SHP77 treated with DMSO at 0.1 percent for 48 hours (cell line): Measurements from ENCODE around the gene LELP1.
"Not testable (repeated sequence)": the region's sequence is repeated elsewhere in the genome, so short reads cannot be mapped to it uniquely, and the experiment has no call there.

ENCODE experiments used
- DNase-seq: peaks from one replicate; lab custom pipeline; 2025; lab: John Stamatoyannopoulos, UW

LELP1 gene

DNA sequence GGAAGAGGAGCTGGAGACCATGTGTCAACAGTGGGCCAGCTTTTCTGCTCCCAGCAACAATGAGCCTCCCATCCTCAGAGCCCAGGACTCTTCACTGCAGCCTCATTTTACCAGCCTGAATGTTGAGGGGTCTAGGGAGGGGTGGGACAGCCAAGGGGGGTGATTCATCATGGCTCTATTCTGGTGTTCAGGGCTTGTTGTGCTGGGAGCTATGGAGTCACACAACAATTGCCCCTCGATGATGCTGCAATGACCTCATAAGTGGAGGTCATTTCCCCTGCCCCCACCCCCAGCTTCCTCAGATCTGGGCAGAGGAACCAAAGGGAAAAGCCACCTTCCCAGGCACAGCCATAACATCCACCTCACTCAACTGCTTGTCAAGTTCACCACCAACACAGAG lies at the start of gene LELP1:
TSS of gene LELP1 (plus strand) at position 301 of the 400 bp plus-strand sequence. CDS start 1,278 bp downstream, outside the sequence.
- DNase-seq = no peak

DNA sequence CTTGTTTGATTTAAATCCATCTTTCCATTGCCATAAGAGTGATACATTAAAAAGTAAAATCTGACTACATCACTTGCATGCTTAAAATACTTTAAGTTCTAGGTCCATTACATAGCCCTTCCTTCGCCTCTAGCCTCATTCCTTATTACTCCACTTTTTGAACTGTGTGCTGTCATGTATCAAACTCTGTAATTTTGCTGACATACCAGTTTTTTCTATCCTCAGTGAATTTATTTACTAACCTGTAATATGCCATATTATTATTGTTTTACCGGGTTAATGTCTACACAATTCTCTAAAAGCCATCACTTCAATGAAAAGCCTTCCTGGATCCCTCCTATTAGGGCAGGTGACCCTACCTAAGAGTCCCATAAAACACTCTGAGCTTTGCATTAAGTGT lies 47.7 kb upstream of the LELP1 start:
- DNase-seq = no peak

DNA sequence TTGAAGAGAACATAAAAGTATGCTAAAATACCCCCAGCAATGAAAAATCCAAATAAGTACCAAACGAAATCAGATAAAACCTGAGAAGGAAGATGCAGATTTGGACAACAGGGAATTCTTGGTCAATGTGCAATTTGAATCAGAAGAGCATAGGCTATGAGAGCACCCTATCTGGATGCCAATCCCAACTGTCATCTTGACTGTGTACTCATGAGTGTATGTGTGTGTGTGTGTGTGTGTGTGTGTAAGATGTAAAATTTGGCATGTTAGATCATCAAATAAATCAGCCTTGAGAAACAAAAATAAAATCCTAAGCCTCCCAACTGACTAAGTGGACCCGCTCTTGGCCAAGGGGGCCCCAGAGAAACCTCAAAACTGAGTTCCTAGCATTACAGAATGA lies 34.5 kb upstream of the LELP1 start:
- no peak for DNase-seq

DNA sequence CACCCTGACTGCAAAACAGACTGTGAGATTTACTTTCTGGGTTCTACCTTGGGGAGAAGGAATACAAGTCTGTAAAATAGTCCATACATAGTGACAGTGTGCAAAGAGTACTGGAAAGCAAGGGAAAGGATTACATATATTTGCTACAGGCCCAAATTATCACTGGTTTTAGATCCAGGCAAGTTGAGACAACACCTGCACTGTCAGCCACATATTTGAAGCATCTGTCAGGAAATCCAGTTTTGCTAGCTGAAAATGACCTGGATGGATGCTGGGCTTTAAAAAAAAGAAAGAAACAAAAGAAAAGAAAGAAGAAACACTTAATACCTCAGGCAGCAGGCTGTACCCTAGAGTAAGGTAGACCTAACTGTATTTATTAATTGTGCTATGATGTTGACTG lies 28.6 kb upstream of the LELP1 start:
- no peak for DNase-seq

DNA sequence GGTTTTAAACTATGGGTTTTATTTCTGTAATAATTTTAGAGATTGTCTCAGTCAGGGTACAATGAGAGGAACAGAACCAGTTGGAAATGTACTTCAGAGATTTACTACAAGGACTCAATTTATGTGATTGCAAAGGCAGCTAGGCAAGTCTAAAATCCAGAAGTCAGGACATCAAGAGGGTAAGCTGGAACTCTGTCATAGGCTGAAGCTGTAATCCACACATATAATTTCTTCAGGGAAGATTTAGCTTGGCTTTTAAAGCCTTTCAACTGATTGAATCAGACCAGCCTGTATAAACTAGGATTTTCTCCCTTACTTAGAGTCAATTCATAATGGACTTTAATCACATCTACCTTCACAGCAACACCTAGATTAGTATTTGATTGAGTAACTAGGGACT lies 24.3 kb upstream of the LELP1 start:
- DNase-seq = no peak

DNA sequence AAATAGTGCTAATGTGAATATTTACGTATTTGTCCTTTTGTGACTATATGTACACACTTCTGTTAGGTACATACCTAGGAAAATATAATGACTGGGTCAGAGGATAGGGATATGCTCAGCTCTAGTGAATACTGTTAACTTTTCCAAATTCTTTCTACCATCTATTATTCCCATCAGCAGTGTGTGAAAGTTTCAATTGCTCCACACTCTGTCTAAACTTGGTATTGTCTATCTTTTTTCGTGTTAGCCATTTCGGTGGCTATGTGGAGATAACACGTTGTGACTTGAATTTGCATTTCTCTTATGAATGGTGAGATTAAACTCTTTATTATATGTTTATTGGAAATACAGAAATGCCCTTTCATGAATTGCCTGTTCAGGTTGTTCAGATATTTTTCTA lies 22.7 kb upstream of the LELP1 start:
- DNase-seq = no peak

DNA sequence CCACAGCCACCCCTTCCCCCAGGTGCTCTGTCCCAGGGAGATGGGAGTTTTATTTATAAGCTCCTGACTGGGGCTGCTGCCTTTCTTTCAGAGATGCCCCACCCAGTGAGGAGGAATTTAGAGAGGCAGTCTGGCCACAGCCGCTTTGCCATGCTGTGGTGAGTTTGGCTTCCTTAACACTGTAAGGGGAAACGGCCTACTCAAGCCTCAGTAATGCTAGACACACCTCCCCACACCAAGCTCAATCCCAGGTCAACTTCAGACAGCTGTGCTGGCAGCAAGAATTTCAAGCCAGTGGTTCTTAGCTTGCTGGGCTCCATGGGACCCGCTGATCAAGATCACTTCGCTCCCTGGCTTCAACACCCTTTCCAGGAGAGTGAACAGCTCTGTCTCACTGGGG lies 14.9 kb upstream of the LELP1 start:
- not testable (repeated sequence) for DNase-seq

DNA sequence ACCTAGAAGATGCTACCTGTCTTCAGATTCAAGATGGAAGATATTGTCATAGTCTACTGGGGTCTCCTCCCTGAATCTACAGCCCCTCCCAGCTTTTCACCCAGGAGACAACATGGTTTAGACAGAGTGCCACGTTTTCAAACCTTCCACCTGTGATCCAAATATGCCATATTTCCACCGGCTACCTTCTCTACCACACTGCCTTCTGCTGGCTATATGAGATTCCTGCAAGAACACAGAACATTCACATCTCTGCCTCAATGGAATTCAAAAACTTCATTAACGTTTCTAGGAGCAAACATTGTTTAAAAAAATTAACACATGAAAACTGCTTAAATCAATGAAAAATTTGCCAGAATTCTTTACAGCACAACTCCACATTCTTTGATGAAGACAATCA lies 12.9 kb upstream of the LELP1 start:
- no peak for DNase-seq

DNA sequence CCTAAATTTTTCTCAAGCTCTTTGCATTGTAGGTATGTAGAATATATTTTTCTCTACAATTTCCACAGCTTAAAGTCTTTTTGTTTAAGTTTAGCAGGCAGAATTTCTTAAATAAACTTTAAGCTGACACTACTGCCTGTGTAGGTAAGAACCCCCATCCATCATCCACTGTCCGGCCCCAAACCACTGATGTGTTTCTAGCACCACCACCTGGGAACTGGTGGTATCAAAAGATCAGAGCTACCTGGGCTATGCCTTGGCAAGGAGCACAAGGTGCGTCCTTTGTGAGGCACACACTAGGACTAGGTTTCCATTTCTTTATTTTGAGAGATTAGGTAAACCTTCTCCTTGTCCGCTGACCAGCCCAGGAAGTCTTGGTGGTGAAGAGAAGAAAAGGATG lies 10.5 kb upstream of the LELP1 start:
- DNase-seq = peak; percentile 9

DNA sequence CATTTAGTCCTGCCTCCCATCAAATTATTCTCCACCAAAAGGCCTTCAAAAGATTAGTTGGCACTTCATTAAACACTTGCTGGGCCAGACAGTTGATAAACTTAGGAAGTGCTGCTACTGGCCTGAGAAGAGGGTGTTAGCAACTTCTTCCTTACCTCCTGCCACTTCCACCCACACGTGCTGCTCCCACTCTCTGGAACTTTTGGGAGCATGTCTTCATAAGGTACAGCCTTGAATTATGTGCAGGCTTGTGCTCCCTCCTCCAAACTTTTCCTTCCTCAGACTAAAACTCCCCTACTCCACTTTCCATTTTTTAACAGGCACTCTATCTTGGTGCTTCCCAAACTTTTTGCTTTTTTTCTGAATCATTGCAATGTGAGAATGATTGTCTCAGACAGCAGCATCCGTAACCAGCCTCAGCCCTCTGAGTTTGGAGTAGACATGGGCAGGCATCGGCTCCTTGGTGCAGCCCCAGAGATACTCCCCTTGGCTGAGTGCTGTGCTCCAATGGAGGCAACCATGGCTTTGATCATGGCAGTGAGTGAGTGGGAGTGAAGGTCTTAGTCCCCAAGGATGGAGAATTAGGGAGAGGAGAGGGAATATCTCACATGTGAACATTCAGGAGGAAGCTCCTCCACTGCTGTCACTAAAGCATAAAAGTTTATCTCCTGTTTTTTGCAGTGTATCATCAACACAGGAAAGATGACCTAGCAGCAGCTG lies 8.7 kb upstream of the LELP1 start:
- DNase-seq = no peak

DNA sequence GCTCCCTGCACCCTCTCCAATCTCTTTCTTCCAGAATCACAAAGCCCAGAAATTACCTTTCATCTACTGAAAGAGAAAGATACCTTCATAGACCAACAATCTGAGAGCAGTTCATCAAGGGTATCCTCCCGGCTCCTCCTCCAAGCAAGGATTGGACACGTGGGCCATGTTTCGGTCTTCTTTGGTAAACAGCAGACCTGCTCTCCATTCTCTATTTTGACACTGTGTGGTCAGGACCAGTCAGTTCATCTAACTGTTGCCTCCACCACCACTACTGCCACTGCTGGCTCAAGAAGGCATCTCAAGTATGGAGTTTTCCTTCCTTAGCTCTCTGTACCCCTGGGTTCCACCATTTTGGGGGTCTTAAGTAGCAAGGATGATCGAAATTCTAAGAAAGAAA lies 8.0 kb upstream of the LELP1 start:
- DNase-seq = no peak

DNA sequence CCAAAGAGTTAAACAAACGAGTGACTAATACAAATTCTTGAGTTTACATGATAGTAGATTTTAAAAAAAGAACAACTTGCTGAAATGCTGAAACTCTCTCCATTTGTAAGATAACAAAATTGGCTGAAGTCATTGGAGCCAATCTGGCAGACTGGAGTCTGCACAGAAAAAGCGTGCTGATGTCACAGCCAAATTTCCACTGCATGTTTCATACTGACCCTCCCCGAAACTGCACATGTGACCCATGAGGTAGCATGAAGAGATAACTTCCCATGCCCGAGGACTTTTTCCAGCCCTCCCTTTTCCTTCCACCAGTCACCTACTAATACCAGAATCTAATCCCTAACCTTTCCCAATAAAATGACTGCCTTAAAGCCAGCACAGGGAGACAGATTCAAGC lies 1.2 kb upstream of the LELP1 start:
- no peak for DNase-seq

DNA sequence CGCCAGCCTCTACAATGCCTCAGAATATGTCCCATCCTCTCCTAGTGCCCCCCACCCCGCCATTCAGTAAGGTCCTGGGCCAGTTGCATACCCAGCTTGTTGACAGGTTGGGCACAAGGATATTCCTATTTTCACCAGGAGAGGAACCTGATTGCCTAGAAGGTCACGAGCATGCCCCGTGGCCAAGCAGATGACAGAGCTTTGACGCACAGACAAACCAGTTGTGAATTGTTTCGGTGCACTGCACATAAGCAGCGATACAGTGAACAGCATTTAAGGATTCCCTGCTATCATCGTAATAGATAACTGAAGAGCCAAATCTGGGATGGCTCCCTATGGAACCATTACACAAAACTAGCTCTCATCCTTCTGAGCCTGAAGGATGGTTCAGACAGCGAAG lies 3.4 kb downstream of the LELP1 start:
- DNase-seq = no peak

DNA sequence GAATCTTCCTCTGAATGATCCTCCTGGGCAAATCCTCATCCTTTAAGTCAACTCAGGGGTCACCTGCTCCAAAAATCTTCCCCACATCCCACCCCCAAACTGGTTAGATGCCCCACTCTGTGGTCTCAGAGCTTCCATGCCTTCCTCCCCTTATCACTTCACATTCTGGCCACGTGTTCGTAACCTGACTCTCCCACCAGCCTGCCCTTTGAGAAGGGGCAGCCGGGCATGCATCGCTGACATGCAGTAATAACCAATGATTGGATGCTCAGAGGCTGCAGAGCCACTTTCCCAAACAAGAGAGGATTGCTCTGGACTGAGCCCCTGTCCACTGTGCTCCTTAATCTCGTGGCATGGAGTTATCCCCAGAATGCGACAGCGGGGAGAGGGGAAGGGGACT lies 7.0 kb downstream of the LELP1 start:
- DNase-seq = no peak

DNA sequence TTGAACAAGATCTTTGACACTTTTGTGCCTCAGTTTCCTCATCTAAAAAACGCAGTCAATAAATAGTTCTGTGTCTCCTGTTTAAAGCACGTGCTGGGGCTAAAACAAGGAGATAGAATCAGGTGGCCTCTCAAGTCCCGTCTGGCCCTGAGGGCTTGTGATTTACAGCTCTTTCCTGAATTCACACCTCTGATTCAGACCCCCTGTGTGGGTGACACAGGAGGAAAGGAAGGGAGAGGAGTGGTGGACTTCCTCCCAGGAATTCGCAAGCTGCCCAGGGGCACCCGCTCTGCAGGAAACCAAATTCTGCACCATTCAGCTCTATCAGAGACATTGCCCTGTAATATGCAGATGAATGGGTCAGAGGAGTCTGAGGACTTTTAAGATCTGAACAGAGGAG lies 9.0 kb downstream of the LELP1 start:
- DNase-seq = no peak

DNA sequence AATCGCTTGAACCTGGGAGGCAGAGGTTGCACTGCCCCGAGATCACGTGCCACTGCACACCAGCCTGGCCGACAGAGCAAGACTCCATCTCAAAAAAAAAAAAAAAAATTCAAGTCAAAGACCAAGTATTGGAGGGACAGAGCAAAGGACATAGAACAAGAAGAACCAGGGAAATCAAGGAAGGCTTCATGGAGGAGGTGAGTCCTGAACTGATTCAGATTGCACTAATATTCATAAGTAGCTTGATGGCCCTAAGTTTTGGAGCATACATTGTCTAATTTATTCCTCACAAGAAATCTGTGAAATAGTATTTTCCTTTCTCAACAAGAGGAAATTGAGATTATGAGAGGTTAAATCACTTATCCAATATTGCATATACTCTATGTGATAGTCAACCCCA lies 10.3 kb downstream of the LELP1 start:
- no peak for DNase-seq

DNA sequence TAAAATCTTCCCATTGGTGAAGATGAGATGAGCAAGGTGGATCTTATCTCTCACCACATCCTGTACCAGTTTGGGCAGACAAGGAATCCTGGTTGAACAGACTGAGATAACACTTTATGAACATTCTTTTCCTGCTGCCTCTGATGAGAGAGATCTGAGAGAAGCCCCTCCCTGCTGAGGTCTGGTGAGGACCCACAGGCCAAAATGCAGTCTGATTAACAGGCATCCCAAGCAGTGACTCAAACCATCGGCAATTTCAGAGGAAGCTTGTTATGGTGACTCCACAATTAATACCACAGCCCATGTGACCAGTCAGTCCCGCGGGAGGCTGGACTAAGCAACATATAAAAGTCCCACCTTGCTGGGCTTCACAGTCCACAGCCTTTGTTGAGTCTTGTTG lies 14.0 kb downstream of the LELP1 start, which contains the start of gene PRR9:
TSS of gene PRR9 (plus strand) at position 373 of the 400 bp plus-strand sequence. CDS start 561 bp downstream, outside the sequence.
- DNase-seq = no peak

DNA sequence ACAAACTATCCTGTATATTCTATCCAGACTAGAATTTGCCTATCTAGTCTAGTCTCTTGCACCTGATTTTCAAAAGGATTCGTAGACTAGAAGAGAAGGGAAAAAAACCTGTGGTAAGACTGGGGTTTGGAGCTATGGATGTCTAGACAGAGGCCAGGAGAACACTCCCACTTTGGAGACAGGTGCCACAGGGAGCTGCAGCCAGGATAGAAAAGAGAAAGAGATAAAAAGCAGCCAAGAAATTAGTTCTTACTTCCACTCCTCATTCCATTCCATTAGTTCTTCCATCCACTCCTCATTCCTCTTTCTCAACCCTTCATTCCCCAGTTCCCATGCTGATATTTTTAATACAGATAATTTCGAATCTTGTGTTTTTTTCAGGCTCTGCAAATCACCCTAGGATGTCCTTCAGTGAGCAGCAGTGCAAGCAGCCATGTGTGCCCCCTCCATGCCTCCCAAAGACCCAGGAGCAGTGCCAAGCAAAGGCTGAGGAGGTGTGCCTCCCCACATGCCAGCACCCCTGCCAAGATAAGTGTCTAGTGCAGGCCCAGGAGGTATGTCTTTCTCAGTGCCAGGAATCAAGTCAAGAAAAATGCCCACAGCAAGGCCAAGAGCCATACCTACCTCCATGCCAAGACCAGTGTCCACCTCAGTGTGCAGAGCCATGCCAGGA lies 14.7 kb downstream of the LELP1 start:
- no peak for DNase-seq

DNA sequence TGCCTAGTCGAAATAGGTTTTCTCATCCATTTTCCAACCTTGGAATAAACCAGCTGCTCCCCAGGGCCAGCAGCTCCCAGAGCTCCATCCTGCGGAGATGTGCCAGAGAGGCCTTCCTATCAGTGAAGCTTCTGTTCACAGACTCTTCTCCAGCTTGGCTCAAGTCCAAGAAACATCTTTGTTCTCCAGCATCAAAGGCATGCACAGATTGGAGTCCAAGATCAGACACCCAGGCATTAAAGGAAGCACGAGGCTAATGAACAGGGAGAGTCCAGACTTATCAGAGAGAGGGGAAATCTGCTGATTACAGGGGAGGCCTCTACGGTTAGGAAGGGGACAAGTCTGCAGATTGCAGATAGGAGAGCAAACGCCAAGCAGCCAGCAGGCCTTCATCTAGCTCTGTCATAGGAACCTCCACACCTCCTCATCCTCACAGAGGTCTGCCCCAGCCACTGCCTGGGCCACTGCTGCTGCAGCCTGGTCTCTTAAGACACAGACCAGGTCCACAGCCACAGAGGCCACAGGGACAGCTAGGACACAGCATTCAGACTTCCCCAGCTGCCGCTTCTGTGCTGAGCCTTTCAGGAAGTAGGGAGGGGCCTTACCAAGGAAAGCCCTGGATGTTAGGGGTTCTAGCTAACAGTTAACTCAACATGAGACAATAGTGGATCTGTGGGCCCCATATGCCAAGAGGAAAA lies 17.5 kb downstream of the LELP1 start:
- no peak for DNase-seq

DNA sequence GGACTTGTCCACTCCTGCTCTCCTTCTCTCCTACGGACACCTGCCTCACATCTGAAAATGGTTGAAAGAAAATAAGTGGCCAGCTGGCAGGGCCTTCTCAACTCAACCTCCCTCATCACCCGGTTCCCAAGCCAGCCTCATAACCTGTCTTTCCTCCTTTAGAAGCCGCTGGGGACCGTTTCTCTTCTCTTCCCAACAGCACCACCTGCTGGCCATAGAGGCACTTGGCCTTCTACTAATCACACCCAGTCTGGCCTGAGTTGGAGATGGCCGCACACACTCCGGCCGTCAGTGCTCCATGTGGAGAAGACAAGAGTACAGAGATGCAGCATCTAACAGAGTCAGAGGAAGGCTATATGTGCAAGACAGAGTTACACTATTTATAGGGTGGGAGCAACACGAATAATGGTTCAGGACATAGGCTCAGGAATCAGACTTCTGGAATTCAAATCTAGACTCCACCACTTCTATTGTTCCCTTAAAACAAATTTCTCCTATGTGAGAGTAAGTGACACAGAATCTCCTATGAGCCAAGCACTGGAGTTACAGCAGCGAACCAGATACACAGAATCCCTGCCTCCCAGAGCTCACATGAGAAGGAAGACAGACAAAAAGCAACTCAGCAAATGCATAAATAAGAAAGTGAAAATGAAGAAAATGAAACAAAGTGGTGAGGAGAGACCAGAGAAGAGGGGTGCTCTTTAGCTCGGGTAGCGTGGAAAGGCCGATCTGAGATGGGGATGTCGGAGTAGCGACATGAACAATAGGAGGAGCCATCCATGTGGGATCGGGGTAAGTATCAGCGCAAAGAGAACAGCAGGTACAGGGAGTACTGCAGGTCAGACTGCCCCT lies 20.0 kb downstream of the LELP1 start:
- peak; percentile 55 for DNase-seq

DNA sequence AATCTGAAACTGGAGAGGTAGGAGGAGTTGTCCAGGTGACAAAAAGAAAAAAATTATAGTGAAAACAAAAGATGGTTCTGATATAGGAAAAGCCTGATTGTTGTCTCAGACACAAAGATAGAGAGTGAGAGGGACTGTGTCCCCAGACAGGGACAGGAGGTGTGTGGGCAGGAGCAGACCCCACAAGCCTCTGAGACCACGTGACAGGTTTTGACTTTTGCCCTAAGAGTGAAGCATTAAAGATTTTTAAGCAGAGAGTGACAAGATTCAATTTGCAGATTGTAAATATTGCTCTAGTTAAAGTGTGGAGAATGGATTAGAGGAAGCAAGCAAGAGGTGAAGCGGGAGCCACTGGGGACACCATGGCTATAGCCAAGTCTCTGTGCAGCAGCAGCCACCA lies 24.6 kb downstream of the LELP1 start:
- no peak for DNase-seq

DNA sequence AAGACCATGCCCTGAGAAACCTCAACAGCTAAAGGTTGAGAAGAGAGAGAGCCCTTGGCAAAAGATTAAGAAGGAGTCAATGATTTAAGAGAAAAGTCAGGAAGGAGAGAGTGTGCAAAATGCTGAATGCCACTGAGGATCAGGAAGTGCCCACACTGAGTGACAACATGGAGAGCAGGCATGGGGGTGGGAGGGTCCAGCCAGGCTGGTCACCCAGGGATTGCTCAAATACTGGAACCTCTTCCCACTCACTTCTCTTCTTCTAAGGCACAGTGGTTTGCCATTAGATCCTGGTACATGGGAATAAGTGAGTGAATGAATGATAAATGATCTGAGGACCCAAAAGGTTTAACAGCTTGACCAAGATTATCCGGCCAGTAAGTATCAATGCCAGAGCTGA lies 25.3 kb downstream of the LELP1 start:
- DNase-seq = no peak
